HTERT RPE-1 (cell line): ENCODE results near the gene GLT6D1.

ENCODE experiments used
- in situ Hi-C: fragments of 300-500 bp; cut with MboI; formaldehyde crosslinking; loops from 4 replicates; pipeline ENCODE4 v1.14.3; 2020; ENCODE audit warnings: low sequenced_read_pairs

GLT6D1 gene

DNA sequence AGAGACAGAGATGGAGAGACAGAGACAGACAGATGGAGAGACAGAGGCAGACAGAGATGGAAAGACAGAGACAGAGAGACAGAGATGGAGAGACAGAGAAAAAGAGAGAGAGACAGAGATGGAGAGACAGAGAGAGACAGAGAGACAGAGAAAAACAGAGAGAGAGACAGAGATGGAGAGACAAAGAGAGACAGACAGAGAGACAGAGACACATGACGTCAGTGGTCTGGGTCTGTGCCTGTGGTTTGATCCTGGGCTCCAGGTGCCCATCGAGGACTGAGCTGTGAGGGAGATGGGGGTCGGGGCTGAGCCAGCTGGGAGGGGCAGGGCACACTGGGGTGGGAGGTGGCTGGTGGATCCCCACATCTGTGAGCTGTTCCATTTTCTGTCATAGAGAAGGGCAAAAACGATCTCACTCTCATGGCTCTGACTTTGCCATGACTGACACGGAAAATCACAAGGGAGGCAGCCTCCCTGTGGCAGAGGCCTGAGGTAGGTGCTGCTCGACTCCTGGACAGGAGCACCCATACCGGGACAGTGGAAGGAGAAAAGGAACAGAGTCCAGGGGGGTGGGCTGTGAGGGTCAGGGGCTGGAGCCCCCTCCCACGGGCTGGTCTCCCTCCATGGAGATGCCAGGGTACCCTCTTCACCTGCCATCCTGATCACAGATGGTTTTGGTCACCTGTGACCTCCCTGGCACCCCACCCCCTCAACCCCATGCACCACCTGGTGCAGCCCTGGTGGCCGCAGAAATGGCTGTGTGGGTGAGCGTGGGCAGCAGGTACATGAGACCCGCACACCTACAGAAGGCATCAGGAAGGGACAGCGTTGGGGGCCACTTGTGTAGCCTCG is 28.8 kb downstream of the GLT6D1 start:
- in situ Hi-C loops, result no loop called here

DNA sequence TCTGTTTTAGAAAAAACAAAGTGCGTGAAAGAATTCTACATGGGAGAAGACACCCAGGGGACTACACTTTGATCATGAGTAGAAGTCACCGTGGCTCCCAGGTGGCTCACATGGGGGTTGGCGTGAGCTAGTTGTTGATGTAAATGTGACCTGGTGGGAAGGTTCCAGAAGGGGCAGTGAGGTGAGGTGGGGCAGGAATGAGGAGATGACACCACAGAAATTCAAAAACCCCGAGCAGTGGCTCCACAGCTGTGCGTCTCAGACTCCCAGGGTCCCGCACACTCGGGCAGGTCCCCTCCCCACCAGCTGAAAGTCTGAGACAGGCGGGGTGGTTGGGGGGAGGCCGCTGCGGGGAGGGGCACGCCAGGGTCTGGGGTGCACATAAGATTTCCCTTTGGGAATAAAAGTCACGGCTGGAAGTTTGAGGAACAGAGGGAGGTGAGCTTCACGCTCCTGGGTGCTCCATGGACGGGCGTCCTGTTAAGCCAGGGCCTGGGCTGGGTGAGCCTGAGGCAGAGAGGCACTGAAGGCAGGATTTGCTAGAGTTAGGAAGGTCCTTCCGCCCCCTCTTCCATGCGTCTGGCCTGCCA is 29.9 kb downstream of the GLT6D1 start:
- in situ Hi-C loops, result no loop called here

DNA sequence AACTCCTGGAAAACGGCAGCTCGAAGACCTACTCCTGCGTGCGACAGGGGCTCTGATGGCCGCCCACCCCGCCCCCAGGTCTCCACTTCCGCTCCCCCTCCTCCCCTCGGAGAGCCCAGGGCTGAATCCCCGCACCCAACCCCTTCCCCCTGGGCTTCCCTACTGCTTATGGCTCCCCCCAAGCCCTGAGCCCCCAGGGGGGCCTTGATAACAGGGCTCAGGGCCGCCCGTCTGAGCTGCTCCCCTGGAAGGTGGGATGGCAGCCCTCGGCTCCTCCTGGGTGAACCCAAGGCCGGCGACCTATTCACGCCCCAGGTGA is 30.4 kb downstream of the GLT6D1 start:
- in situ Hi-C loops, result no loop called here

DNA sequence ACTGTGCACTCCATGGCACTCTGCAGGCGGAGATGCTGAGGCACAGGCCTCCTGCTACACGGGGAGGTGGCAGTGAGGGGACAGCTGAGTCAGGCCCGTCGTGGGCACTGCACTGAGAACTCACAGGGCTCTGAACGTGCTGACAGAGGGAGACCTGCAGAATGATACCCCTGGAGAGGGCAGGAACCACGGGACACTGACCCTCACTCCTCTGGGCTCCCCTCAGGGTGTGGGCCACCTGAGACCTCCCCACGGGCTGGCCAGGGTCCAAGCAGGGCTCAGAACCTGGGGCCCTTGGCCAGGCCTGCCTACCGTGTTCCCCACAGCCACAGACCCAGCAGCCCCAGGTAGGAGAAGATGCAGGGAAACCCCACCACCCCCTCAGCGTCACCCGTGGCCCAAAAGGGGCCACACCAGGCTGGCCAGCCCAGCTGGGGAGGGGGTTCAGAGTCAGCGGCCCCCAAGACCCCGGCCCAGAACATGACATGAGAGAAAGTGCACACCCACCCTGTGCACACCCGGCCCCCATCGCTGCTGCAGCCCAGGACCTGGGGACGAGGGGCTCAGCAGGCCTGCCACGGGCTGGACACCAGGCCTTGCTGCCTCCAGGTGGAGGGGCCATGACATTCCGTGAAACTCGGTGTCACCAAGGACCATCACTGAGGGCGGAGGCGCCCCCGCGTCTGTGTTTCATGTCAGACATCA is 30.9 kb downstream of the GLT6D1 start:
- in situ Hi-C loops, result no loop called here

DNA sequence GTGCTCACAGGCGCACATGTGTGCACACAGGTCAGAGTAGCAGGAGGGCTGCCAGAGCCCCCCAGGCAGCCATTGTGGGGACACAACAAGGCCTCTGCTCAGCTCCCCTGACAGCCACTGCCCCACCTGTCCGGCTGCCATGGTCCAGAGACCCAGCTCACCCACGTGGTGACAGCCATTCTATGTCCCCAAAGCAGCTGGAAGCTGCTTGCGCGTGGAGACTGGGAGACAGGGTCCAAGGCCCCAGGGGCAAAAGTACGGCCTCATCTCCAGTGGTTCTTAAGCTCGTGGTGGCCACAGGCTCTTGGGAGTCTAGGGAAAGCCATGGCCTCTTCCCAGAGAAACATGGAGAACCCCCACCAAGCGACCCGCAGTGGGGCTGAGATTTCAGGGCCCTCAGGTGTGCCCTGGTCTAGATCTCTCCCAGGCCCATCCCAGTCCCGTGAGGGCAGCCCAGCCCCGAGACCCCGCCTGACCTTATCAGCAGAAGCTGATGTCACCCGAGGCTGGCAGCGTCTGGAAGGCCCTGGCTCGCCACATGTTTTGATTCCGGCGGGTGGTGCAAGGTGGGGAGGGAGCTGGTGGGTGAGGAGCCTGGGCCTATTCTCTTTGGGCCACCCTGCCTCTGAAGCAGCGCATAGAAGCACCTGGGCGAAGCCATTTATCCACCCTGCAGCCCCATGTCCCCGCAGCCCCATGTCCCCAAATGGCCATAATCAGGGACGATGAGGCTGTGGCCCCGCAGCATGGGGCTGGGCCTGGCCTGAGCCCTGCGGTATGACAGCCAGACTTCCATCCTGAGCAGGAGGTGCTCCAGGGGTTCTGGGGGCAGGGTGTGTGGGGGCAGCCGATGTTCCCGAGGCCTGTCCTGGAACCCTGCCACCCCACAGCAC is 31.7 kb downstream of the GLT6D1 start:
- in situ Hi-C loops, result no loop called here

DNA sequence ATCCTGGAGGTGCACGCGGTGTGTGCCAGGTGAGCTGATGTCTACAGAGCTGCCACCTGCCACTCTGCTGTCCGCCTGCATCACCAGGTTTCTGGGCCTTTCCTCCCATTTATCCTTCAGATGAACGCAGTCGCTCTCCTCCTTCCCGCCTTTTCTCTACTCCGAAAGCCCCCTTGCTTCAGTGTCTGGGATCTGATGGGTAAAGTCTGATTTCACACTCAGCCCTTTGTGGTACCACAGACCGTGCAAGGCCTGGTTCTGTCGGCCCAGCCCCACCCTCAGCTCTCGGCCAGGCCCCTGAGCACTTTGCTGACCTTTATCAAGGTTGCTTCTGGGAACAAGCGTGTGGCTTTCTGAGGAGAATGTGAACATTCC is 32.5 kb downstream of the GLT6D1 start:
- in situ Hi-C loops, result no loop called here

DNA sequence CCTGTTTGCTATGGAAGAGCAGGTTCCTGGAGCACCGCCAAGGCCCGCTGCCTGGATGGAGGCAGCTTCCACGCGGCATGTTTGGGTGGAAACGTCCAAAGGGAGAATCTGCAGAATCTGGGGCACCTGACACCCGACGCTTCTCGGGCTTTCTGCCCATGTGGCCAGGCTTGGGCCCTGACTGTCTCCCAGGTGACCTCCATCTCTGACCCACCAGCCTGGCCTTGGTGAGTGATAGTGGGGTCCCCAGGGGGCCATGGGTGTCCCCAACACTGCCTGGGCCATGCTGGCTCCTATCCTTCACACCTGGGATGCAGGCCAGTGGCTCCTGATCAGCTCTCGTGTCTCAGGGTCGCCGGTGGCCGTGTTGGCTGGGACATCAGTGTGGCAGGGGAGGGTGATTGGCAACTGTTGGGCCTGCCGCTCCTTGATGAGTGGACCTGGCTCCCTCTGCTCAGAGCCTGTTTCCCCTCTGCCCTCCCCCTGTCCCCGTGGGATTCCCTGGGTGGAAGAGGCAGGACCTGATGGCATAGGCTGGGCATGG is 34.0 kb downstream of the GLT6D1 start:
- in situ Hi-C loops, result no loop called here

DNA sequence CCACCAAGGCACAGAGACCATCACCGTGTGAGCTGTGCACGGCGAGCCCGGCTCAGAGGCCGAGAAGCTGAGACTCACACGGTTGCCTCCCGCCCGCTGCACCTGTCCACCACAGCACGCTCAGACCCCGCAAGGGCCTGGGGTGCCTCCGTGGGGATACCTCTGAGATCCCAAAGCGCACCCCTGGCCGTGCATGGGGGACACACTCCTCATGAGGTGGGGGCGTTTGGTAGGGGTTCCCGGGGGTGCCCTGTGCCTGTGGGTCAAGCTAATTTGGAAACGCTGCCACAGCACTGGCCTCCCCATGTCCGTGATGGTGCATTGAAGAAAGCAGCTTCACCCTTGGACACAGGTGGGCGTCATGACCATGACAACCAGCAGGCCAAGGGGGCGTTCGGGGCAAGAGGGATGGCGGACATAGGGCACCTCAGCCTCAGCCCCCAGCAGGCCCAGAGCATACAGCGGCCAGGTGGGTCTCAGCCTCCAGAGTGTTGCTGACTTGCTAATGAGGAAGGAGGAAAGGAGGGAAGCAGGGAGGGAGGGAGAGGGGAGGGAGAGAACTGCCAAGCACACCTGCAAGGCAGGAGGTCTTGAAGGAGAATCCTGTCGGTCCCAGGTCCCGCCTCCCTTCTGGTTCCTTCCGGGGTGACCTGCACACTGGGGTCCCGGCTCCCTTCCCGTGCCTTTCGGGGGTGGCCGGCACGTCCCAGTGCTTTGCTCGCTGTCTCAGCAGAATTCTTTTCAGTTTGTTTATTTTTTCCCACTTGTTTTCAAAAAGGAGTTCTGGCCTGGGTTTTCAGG is 34.7 kb downstream of the GLT6D1 start:
- in situ Hi-C loops, result no loop called here

DNA sequence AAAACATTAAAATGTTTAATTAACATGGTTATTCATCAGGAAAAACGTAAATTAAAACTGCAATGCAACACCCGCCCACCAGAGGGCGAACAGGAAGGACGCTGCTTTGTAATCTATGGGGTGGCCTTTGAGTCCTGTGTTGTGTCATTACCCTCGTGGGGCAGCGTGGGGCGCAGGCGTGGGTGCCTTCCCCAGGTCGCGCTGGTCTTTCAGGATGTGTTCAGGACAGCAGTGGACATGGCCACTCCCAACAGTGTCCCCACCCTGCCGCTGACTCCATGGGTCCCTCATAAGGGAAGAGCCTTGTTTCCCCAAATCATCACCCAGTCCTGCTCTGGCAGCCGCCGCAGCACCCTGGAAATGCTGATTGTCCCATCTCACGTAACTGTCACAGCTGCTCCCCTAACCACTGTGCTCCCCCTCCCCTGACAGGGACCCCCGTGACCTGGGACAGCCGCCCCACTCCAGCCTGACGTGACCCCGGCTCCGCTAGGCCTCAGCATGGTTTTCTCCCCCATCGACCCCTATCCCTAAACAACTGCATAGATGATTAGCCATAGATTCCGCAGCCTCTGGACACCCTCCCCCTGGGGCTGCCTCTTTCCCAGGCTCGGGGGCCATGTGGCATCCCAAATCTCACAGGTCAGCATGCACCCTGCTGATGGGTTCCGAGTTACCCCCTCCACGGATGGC is 36.4 kb downstream of the GLT6D1 start:
- in situ Hi-C loops, result no loop called here

DNA sequence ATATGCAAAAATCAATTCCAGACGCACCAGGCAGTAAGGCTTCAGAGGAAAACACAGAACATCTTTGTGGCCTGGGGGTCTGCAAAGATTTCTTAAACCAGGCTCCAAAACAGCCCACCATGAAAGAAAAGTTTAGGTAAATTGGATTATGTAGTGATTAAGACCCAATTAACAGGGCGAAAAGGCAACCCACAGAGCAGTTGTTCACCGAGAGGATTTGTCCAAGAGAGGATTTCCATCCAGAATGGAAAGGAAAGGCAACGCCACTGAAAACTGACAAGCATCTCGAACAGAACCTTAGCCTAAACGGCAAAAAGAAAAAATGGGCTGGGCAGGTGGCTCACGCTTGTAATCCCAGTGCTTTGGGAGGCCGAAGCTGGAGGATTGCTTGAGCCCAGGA is 37.4 kb downstream of the GLT6D1 start:
- in situ Hi-C loops, result no loop called here

DNA sequence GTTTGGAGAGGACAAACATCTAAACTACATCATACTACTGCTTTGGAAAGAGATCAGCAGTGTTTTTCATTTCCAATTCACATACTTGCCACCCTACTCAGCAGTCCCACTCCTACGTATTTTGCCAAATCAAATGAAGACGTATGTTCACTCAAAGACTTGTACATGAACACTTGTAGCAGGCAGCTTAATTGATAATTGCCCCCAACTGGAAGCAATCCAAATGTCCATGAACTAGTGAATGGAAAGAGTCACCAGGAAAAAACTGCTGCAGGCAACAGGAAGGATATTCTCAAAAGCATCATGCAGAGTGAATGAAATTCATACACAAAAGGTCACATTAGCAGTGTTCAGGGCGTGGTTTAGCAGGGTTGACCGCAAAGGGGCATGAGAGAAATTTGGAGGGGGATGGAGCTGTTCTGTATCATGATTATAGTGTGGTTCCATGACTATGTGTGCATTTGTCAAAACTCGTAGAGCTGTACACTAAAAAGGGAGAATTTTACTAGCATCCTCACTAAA is 39.0 kb downstream of the GLT6D1 start:
- in situ Hi-C loops, result no loop called here

DNA sequence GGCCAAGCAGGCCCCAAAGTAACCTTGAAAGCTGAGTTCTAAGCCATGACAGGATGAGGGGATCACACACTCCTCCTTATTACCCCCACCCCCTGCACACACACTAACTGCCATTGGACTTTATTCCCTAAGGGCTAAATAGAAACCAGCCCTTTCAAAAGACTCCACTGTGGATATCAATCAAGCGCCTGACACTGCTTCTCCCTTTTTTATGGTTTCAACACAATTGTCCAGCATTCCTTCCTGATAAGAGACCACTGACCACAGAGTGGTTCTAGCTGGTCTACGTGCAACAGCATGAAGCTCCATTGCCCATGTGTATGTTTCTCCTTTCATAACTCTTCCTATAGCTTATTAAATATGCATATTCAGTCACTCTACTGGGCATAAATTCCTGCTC is 43.1 kb downstream of the GLT6D1 start:
- in situ Hi-C loops, result no loop called here

DNA sequence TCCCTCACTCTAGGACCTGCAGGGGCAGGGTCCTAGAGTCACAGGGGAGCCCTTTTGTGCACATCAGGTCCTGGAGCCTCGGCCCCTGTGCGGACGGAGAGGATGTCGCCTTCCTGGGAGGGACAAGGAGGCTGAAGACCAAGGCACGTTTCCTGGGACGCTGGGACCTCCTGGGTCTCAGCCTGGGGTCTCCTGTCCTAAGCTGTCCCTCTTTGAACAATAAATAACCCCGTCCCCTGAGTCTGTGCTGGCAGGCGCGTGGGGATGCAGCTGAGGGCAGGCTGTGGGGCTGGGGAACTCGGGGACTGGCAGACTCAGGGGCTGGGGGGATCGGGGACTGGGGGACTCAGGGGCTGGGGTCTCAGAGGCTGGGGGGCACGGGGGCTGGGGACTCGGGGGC is 46.7 kb downstream of the GLT6D1 start:
- in situ Hi-C loops, result no loop called here

DNA sequence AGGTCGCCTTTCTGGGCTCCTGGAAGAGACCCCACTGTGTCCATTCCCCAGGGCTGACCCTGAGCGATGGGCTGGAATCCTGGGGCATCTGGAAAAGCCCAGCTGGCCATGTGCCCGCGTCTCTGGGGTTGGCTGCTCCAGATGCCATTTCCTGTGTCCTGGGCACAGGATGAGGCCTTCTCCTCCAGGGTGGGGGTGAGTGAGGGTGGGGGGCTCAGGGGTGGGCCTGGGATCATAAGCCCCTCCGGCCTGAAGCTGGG is 47.1 kb downstream of the GLT6D1 start:
- in situ Hi-C loops, result no loop called here

DNA sequence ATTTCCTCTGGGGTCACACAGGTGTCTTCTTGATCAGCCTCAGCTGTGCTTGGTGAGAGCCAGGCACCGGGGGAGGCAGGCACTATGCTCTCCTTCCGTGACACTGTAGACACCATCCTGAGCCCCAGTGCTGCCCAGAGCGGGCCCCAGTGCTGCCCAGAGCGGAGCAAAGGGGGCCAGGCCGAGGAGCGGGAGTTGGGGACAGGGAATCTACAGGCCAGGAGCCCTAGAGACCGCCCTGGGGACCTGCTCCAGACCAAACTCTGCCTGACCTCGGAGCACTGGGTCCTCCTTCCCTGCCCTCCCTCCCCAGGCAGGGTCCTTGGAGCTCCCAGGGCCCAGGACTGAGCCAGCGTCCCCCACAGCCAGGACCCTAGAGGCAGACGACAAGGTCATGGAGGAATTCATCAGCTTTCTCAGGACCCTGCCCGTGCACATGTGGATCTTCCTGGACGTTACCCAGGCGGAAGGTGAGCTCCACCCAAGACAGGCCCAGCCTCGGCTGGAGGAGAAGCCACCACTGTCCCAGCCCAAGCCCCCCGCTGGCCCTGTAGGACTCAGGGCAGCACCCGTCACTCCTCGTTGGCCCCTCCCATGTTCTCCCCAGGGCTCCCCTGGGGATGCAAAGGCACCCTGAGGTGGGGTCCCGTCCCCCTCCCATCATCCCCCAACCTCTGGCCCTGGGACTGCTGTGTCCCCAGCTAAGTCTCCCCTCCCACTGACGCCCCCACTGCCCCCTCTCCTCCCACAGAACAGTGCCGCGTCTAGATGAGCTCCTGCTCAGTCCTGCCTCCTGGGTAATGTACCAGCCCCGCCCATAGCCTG is 47.6 kb downstream of the GLT6D1 start:
- in situ Hi-C loops, result no loop called here

DNA sequence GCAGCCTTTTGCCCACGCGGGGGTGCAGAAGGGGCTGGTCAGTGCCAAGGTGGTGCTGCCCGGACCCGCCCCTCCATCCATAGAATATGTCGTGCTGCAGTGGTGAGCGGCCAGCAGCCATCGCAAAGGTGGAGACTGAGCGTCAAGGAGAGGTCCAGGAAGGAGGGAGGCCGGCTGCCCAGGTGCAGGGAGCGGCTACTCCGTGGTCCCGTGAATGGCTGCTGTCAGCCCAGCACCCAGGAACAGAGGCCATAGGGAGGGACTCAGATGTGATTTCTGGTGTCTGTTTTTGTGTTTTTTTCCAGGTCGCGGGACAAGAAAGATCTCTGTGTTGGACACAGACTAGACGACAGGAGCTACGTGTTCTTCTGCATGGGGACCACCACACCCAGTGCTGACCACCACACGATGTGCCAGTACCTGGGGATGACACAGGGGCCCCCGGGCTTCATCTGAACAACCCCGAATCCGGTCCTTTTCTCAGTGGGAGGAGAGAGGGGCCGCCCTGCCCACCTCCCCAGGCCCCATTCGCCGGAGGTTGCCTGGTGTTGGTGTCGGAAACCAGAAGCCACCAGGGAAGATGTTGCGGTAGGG is 48.8 kb downstream of the GLT6D1 start:
- in situ Hi-C loops, result no loop called here

DNA sequence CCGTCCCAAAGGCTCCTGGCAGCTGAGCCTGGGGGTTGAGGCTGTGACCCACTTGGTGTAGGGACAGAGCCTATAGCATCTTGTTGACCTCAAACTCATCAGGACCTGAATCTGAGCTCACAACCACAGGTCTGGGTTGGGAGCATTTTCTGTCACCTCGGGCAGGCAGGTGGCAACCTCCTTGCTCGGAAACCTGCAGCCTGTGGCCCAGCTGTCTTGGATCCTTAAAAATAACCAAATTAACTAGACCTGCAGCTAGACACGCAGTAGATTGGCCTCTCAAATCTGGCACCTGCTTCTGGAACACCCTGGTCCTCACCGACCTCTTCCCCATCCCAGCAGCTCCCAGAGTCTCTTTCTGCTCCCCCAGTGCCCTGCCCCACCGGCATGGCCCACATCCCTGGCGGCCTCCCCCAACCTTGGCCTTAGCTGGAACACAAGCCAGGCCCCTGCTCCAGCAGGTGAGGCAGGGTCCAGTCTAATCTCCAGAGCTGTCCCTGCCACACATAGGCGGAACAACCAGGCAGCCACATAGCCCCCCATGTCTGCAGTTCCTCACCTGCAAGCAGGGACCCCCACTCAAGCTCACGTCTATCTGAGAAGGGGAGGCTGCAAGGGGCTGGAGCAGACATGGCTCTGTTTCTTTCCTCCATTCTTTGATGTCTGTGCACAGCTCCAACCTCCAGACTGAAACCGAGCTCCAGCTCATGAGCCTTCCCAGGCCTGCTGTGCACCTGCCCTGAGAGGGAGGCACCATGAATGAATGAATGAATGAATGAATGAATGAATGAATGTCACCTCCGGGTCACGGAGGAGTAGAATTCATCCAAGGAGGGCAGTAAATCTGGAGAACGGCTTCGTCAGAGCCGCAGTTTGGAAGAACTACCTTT is 49.5 kb downstream of the GLT6D1 start:
- in situ Hi-C loops, result no loop called here
